Measurements from ENCODE around the gene PICK1.

The PICK1 gene

DNA sequence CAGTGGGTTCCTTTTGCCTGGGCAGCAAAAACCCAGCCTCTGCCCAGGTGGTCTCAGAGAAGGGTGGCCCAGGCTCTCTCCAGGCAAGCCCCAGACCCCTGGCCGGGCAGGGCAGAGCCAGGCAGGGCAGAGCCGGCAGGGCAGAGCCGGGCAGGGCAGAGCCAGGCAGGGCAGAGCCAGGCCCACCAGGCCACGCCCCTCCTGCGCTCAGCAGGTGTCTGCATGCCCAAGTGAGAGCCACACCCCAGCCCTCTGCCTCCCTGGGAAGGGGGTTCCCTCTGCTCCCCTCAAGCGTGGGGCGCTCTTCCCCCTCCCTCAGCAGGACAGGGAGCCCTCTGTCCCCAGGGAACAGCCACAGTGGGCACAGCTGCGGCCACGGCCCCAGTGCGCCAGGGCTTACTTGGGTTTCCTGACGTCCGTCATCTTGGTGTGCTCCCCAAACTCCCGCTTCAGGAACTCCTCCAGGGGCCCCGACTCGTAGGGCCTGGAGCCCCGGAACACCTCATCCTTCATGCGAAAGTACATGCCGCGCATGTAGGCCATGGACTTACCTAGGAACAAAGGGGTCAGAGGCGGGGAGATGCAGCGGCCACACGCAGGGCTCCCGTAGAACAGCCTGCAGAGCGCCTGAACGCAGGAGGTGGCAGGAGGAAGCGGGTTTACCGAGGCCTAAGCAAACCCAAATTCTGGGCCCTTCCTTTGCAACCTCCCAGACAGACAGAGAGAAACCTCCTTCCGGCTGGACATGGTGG, 63.3 kb downstream of the PICK1 start:
- no peak for TF ChIP-seq ZFX (IDR thresholded peaks at IDR 0.05; ENCODE audit: borderline replicate concordance)
- TF ChIP-seq, protein P1, sequence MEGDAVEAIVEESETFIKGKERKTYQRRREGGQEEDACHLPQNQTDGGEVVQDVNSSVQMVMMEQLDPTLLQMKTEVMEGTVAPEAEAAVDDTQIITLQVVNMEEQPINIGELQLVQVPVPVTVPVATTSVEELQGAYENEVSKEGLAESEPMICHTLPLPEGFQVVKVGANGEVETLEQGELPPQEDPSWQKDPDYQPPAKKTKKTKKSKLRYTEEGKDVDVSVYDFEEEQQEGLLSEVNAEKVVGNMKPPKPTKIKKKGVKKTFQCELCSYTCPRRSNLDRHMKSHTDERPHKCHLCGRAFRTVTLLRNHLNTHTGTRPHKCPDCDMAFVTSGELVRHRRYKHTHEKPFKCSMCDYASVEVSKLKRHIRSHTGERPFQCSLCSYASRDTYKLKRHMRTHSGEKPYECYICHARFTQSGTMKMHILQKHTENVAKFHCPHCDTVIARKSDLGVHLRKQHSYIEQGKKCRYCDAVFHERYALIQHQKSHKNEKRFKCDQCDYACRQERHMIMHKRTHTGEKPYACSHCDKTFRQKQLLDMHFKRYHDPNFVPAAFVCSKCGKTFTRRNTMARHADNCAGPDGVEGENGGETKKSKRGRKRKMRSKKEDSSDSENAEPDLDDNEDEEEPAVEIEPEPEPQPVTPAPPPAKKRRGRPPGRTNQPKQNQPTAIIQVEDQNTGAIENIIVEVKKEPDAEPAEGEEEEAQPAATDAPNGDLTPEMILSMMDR (IDR thresholded peaks at IDR 0.05) = no peak
- no peak overlapping the region for H3K27ac ChIP-seq

DNA sequence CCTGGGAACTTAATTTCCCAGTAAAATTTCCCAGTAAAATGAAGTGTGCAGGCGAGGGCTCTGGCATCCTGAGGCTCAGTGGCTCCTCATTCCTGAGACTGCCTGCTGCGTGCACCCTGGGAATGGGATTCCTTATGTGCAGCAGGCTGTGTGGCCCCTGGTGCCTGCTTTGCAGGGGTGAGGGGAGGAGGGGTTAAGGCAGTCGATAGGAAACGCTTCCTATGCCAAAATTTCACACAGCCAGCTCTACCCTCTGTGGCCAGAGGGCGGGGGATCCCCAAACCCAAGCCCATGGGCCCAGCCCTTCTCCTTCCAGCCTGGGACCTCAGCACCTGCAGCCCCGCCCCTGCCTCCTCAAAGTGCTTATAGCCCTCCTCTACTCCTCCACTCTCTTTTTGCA, 65.4 kb downstream of the PICK1 start:
- H3K27ac ChIP-seq = no peak overlapping the region
- no peak for TF ChIP-seq ZFX (IDR thresholded peaks at IDR 0.05; ENCODE audit: borderline replicate concordance)
- TF ChIP-seq, protein P1 (IDR thresholded peaks at IDR 0.05) = no peak

- TF ChIP-seq, protein P1 (IDR thresholded peaks at IDR 0.05) = no peak
- no peak for TF ChIP-seq ZFX (IDR thresholded peaks at IDR 0.05; ENCODE audit: borderline replicate concordance)
- no peak overlapping the region for H3K27ac ChIP-seq
These were observed 67.2 kb downstream of the PICK1 start for GRCh38 chr22:38124236-38124974.

DNA sequence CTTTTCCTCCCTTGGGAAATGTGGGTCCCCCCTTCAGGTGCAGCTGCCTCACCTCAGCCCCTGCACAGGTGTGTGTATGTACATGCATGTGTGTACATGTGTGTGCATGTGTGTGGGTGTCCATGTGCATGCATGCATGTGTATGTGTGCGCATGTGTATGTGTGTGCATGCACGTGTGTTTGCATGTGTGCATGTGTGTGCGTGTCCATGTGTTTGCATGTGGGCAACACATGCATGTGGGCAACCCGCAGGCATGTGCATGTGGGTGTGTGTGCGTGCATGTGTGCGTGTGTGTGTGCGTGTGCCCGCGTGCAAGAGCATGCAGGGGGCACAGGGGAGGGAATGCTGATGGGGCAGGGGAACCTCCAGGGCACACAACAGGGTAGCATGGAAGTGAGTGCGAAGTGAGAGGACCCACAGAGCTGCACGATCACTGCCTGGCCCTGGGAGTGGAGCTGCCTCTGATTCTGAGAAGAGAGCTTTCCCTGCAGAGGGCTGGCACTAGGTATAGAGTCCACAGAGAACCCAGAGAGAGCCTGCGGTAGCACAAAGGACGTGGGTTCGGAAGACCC, 67.9 kb downstream of the PICK1 start:
- 0 out of 2 replicates have a peak overlapping the region, but pooled peaks have one; percentile 10 for H3K27ac ChIP-seq
- TF ChIP-seq, protein P1 (IDR thresholded peaks at IDR 0.05) = no peak
- TF ChIP-seq ZFX (IDR thresholded peaks at IDR 0.05; ENCODE audit: borderline replicate concordance) = no peak

All from 22Rv1 (cell line).